Endodermal cell (in vitro differentiated cells): ENCODE data around the gene PDCL2. TPM values are rescaled to one million over a fixed set of nuclear protein-coding genes. Genes with fewer than 3 reads are reported as not detected.
A peak's percentile ranks its signal among the peaks of the same experiment; 100 is the strongest.
"Not testable (repeated sequence)": the region's sequence is repeated elsewhere in the genome, so short reads cannot be mapped to it uniquely, and the experiment has no call there.

Experiments
- DNase-seq: peaks from one replicate; pipeline ENCODE4 v3.0.0-alpha.2; 2017
- H3K27ac ChIP-seq: 2 replicates; pipeline ENCODE4 v1.5.1; 2013; ENCODE audit warnings: mild to moderate bottlenecking, low read depth, low read length, moderate library complexity
- H3K27me3 ChIP-seq: 2 replicates; pipeline ENCODE4 v1.6.1; 2013; ENCODE audit warnings: mild to moderate bottlenecking, low read length, moderate library complexity; ENCODE audit not compliant: insufficient read depth, control insufficient read depth, poor library complexity, severe bottlenecking
- H3K36me3 ChIP-seq: 2 replicates; pipeline ENCODE4 v1.7.0; 2013; ENCODE audit warnings: mild to moderate bottlenecking, low read length, moderate library complexity; ENCODE audit not compliant: control insufficient read depth, insufficient read depth
- H3K4me1 ChIP-seq: one replicate; pipeline ENCODE4 v1.7.0; 2013; ENCODE audit warnings: low read length; ENCODE audit not compliant: control insufficient read depth, insufficient read depth
- H3K4me3 ChIP-seq: 2 replicates; pipeline ENCODE4 v1.5.1; 2013; ENCODE audit warnings: mild to moderate bottlenecking, low read length, moderate library complexity
- H3K9ac ChIP-seq: 2 replicates; pipeline ENCODE4 v1.6.1; 2013; ENCODE audit warnings: mild to moderate bottlenecking, low read length, moderate library complexity; ENCODE audit not compliant: poor library complexity, severe bottlenecking; ENCODE audit errors: extremely low read depth
- H3K9me3 ChIP-seq: 2 replicates; pipeline ENCODE4 v1.6.1; 2013; ENCODE audit warnings: mild to moderate bottlenecking, low read length, moderate library complexity; ENCODE audit not compliant: control insufficient read depth
- H3K27ac Mint-ChIP-seq: 2 replicates; pipeline ENCODE4 v1.8.0; 2020; ENCODE audit warnings: mixed read lengths
- H3K27me3 Mint-ChIP-seq: 2 replicates; pipeline ENCODE4 v1.8.0; 2021; ENCODE audit warnings: mild to moderate bottlenecking, mixed read lengths; ENCODE audit not compliant: insufficient read depth
- H3K36me3 Mint-ChIP-seq: 2 replicates; pipeline ENCODE4 v1.8.0; 2020; ENCODE audit warnings: low read depth, mixed read lengths
- H3K4me1 Mint-ChIP-seq: 2 replicates; pipeline ENCODE4 v1.8.0; 2020; ENCODE audit warnings: mixed read lengths
- H3K4me3 Mint-ChIP-seq: 2 replicates; pipeline ENCODE4 v1.8.0; 2020; ENCODE audit warnings: mild to moderate bottlenecking, moderate library complexity, mixed read lengths
- H3K9me3 Mint-ChIP-seq: 2 replicates; pipeline ENCODE4 v1.8.0; 2020; ENCODE audit warnings: mild to moderate bottlenecking, mixed read lengths
- WGBS, 2 experiments: methylation state at CpG; one replicate each; pipeline versions ENCODE4 v1.1.5 to v1.1.7; 2013; ENCODE audit warnings: missing lambda C conversion rate in 2 of 2, mixed read lengths in 1 of 2; ENCODE audit not compliant: insufficient coverage in 1 of 2, insufficient read length in 1 of 2; 5-methylcytosine and 5-hydroxymethylcytosine counted together
- total RNA-seq, 2 donors: library from RNA; stranded (reverse); fragmentation: NEBNext Ultra II Directional in 1 of 2; extraction: Animal tissue kit (Norgen Biotek cat#: 25700) in 1 of 2; gene quantifications; 2 replicates in 1 of 2; 3 replicates in 1 of 2; pipeline ENCODE4 v1.2.1, GENCODE V29; 2021
- TF ChIP-seq, protein P1 (sequence below): fragments of 200-600 bp; sonication (generic); conservative IDR thresholded peaks from 2 replicates; pipeline ENCODE4 v1.5.0; 2021; ENCODE audit warnings: antibody characterized with exemption, mild to moderate bottlenecking

Gene PDCL2
- total RNA-seq, 2 donors from 2014 or later = not detected

DNA sequence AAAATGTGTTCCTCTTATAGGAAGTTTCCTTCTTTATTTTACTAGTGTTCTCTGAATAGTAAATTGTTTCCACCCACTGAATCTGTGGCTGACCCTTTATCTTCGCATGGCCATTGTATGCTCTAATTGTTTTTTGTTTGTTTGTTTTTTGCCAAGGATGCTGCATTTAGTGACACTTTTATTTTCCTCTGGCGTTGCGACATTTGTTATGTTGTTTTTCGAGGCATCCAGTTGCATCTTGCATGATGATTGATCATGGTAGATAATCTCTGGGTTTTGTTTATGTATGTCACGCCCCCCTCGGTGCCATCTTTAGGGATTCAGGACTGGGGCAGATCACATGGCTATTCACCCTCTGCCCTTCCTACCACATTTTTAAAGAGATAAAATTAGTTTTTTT is 41.9 kb upstream of the PDCL2 start:
- Histone ChIP-seq H3K9me3 (peaks cover 12% of the 10 kb centered on the region), H3K4me3 (peak overlapping the region; percentile 86), H3K36me3 (no peaks in the 10 kb centered on the region), H3K4me1 (peaks cover 6% of the 10 kb centered on the region), H3K27ac (no peak overlapping the region), H3K27me3 (peaks cover 14% of the 10 kb centered on the region), H3K9ac (no peak overlapping the region)
- H3K27ac Mint-ChIP-seq = no peak overlapping the region
- TF ChIP-seq, protein P1, sequence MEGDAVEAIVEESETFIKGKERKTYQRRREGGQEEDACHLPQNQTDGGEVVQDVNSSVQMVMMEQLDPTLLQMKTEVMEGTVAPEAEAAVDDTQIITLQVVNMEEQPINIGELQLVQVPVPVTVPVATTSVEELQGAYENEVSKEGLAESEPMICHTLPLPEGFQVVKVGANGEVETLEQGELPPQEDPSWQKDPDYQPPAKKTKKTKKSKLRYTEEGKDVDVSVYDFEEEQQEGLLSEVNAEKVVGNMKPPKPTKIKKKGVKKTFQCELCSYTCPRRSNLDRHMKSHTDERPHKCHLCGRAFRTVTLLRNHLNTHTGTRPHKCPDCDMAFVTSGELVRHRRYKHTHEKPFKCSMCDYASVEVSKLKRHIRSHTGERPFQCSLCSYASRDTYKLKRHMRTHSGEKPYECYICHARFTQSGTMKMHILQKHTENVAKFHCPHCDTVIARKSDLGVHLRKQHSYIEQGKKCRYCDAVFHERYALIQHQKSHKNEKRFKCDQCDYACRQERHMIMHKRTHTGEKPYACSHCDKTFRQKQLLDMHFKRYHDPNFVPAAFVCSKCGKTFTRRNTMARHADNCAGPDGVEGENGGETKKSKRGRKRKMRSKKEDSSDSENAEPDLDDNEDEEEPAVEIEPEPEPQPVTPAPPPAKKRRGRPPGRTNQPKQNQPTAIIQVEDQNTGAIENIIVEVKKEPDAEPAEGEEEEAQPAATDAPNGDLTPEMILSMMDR = no peak
- peak; percentile 46 for DNase-seq
- peaks cover 14% of the 10 kb centered on the region for H3K9me3 Mint-ChIP-seq
- H3K27me3 Mint-ChIP-seq = peaks cover 21% of the 10 kb centered on the region
- H3K4me3 Mint-ChIP-seq = no peak overlapping the region
- 76% methylated on average over 6 of the region's 6 CpGs; no CpG with 5 or more reads in 1 of the 2 experiments for WGBS, 2 experiments
- peaks cover 40% of the 10 kb centered on the region for H3K4me1 Mint-ChIP-seq
- H3K36me3 Mint-ChIP-seq = no peaks in the 10 kb centered on the region

DNA sequence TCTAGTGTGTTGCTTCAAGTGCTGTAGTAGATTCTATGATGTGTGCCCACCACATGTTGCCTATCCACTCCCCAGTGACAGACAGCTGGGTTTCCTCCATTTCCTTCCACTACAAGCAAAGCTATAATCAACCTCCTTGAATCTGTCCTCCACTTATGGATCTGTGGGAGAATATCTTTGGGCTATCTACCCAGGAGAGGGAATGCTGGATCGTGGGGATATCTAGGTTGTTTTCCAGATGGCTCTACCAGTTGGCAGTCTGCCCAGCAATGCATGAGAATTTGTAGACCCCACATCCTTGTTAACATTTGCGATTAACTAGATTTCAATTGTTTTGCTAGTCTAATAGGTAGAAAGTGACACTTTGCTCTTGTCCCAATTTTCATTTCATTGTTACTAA is 33.8 kb upstream of the PDCL2 start:
- H3K4me3 Mint-ChIP-seq = no peak overlapping the region
- WGBS, 2 experiments = 99 to 100% methylated on average over 1 to 2 of the region's 2 CpGs
- no peaks in the 10 kb centered on the region for H3K4me1 Mint-ChIP-seq
- H3K36me3 Mint-ChIP-seq = peaks cover 14% of the 10 kb centered on the region
- Histone ChIP-seq H3K4me1 (no peaks in the 10 kb centered on the region), H3K4me3 (no peak overlapping the region), H3K36me3 (peaks cover 6% of the 10 kb centered on the region), H3K27me3 (no peaks in the 10 kb centered on the region), H3K27ac (no peak overlapping the region), H3K9ac (no peak overlapping the region), H3K9me3 (peaks cover 4% of the 10 kb centered on the region)
- H3K27me3 Mint-ChIP-seq = no peaks in the 10 kb centered on the region
- peaks cover 10% of the 10 kb centered on the region for H3K9me3 Mint-ChIP-seq
- DNase-seq = no peak
- TF ChIP-seq, protein P1 = no peak
- no peak overlapping the region for H3K27ac Mint-ChIP-seq

DNA sequence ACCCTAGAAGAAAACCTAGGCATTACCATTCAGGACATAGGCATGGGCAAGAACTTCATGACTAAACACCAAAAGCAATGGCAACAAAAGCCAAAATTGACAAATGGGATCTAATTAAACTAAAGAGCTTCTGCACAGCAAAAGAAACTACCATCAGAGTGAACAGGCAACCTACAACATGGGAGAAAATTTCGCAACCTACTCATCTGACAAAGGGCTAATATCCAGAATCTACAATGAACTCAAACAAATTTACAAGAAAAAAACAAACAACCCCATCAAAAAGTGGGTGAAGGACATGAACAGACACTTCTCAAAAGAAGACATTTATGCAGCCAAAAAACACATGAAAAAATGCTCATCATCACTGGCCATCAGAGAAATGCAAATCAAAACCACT is 32.0 kb upstream of the PDCL2 start:
- not testable (repeated sequence) for H3K4me3 Mint-ChIP-seq, H3K9ac ChIP-seq, H3K27ac Mint-ChIP-seq, H3K4me1 ChIP-seq, H3K36me3 ChIP-seq, H3K4me1 Mint-ChIP-seq, DNase-seq, H3K27ac ChIP-seq, H3K27me3 Mint-ChIP-seq, H3K27me3 ChIP-seq, H3K4me3 ChIP-seq, H3K9me3 Mint-ChIP-seq, H3K9me3 ChIP-seq
- WGBS, 2 experiments = 100% methylated on average over 1 of the region's 1 CpG; no CpG with 5 or more reads in 1 of the 2 experiments
- H3K36me3 Mint-ChIP-seq = peaks cover 14% of the 10 kb centered on the region

DNA sequence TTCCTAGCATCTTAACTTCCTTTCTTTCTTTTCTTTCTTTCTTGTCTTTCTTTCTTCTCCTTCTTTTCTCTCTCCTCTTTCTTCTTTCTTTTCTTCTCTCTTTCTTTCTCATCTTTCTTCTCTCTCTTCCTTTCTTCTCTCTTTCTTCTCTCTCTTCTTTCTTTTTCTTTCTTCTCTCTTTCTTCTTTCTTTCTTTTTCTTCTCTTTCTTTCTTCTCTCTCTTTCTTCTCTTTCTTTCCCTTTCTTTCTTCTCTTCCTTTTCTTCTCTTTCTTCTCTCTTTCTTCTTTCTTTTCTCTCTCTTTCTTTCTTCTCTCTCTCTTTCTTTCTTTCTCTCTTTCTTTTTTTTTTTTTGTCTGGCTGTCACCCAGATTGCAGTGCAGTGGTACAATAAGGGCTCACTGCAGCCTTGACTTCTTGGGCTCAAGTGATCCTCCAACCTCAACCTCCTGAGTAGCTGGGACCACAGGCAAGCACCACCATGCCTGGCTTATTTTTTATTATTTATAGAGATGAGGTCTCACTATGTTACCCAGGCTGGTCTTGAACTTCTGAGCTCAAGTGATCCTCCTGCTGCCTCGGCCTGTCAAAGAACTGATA is 26.6 kb upstream of the PDCL2 start:
- no peak overlapping the region for H3K27ac Mint-ChIP-seq
- TF ChIP-seq, protein P1 = no peak
- Histone ChIP-seq H3K27me3 (no peaks in the 10 kb centered on the region), H3K4me3 (no peak overlapping the region), H3K9ac (no peak overlapping the region), H3K4me1 (no peaks in the 10 kb centered on the region), H3K27ac (no peak overlapping the region), H3K36me3 (no peaks in the 10 kb centered on the region), H3K9me3 (no peaks in the 10 kb centered on the region)
- no peaks in the 10 kb centered on the region for H3K4me1 Mint-ChIP-seq
- no peaks in the 10 kb centered on the region for H3K36me3 Mint-ChIP-seq
- peaks cover 2% of the 10 kb centered on the region for H3K27me3 Mint-ChIP-seq
- H3K9me3 Mint-ChIP-seq = peaks cover 9% of the 10 kb centered on the region
- 60 to 74% methylated on average over 1 of the region's 1 CpG for WGBS, 2 experiments
- H3K4me3 Mint-ChIP-seq = peak overlapping the region; percentile 48
- no peak for DNase-seq
